Naive thymus-derived CD4-positive, alpha-beta T cell (primary cell): ENCODE data around the gene TMEM202. TPM values are rescaled to one million over a fixed set of nuclear protein-coding genes. Genes with fewer than 3 reads are reported as not detected.
"Not testable (repeated sequence)": the region's sequence is repeated elsewhere in the genome, so short reads cannot be mapped to it uniquely, and the experiment has no call there.

ENCODE experiments used
- ATAC-seq: fragments of 150-1000 bp; cut with Tn5 transposase; 2 replicates; pipeline ENCODE4 v1.10.0; 2021; ENCODE audit warnings: mild to moderate bottlenecking, moderate library complexity
- CTCF ChIA-PET: fragments of 350-600 bp; sonication (Branson Sonifier 250); formaldehyde crosslinking; loops from one replicate; lab custom pipeline; 2021; ENCODE audit warnings: antibody characterized with exemption; lab: Charles Lee
- POLR2A ChIA-PET: fragments of 350-600 bp; sonication (Branson Sonifier 250); formaldehyde crosslinking; loops from one replicate; lab custom pipeline; 2021; ENCODE audit warnings: antibody characterized with exemption, inconsistent platforms; lab: Charles Lee
- DNase-seq, 9 donors: peaks; one replicate each; pipeline versions ENCODE4 v3.0.0 to v3.0.0-alpha.2; 2020 to 2022; ENCODE audit warnings: mixed read lengths in 1 of 9
- H3K27ac ChIP-seq: one replicate; pipeline ENCODE4 v1.7.0; 2013; ENCODE audit warnings: mild to moderate bottlenecking, low read depth, low read length, moderate library complexity
- H3K27me3 ChIP-seq, 2 donors: one replicate each; pipeline ENCODE4 v1.7.0; 2013; ENCODE audit warnings: low read length in 2 of 2, mild to moderate bottlenecking in 2 of 2, moderate library complexity in 2 of 2; ENCODE audit not compliant: control insufficient read depth in 2 of 2, insufficient read depth in 2 of 2
- H3K36me3 ChIP-seq, 3 experiments: 1 replicate in 2 of 3; 2 replicates in 1 of 3; pipeline ENCODE4 v1.7.0; 2013; ENCODE audit warnings: low read length in 3 of 3, mild to moderate bottlenecking in 3 of 3, moderate library complexity in 1 of 3; ENCODE audit not compliant: insufficient read depth in 3 of 3, control insufficient read depth in 2 of 3
- H3K4me1 ChIP-seq, 2 donors: one replicate each; pipeline ENCODE4 v1.7.0; 2013; ENCODE audit warnings: low read length in 2 of 2, mild to moderate bottlenecking in 2 of 2, moderate library complexity in 1 of 2; ENCODE audit not compliant: control insufficient read depth in 2 of 2, insufficient read depth in 2 of 2
- H3K4me3 ChIP-seq: 2 replicates; pipeline ENCODE4 v1.7.0; 2013; ENCODE audit warnings: mild to moderate bottlenecking, low read length
- H3K9me3 ChIP-seq, 3 experiments: 1 replicate in 2 of 3; 2 replicates in 1 of 3; pipeline ENCODE4 v1.7.0; 2013; ENCODE audit warnings: low read length in 3 of 3; ENCODE audit not compliant: control insufficient read depth in 2 of 3
- H3K27ac Mint-ChIP-seq, 9 donors: one replicate each; pipeline ENCODE4 v1.8.0; 2020 to 2022; ENCODE audit warnings: mixed read lengths in 9 of 9, mild to moderate bottlenecking in 8 of 9, moderate library complexity in 5 of 9, inconsistent platforms in 2 of 9
- H3K27me3 Mint-ChIP-seq, 5 donors: one replicate each; pipeline ENCODE4 v1.8.0; 2021 to 2022; ENCODE audit warnings: mixed read lengths in 5 of 5, mild to moderate bottlenecking in 1 of 5
- H3K36me3 Mint-ChIP-seq, 5 donors: one replicate each; pipeline ENCODE4 v1.8.0; 2020 to 2022; ENCODE audit warnings: mixed read lengths in 5 of 5, mild to moderate bottlenecking in 3 of 5, inconsistent platforms in 1 of 5
- H3K4me1 Mint-ChIP-seq, 7 donors: one replicate each; pipeline ENCODE4 v1.8.0; 2020 to 2022; ENCODE audit warnings: mixed read lengths in 7 of 7, mild to moderate bottlenecking in 3 of 7, inconsistent platforms in 1 of 7
- H3K4me3 Mint-ChIP-seq, 10 donors: one replicate each; pipeline ENCODE4 v1.8.0; 2020 to 2022; ENCODE audit warnings: mild to moderate bottlenecking in 10 of 10, mixed read lengths in 10 of 10, moderate library complexity in 6 of 10, inconsistent platforms in 2 of 10
- H3K9me3 Mint-ChIP-seq, 11 donors: one replicate each; pipeline ENCODE4 v1.8.0; 2020 to 2022; ENCODE audit warnings: mixed read lengths in 11 of 11, mild to moderate bottlenecking in 4 of 11, inconsistent platforms in 1 of 11, moderate library complexity in 1 of 11
- intact Hi-C, 2 donors: fragments of 100-400 bp; cut with micrococcal nuclease; formaldehyde crosslinking; loops; one replicate each; pipeline ENCODE4 v1.15.1; 2023
- polyA plus RNA-seq, 2 donors: library from polyadenylated mRNA; unstranded; fragments of 300-500 nt; fragmentation: Illumina TruSeq; gene quantifications; one replicate each; pipeline ENCODE4 v1.2.3, GENCODE V29; 2021
- total RNA-seq, 6 experiments: library from RNA in 5 of 6; stranded (reverse) in 5 of 6; gene quantifications; 1 replicate in 5 of 6; 2 replicates in 1 of 6; pipeline ENCODE4 v1.2.3 and lab custom pipeline; 2021 to 2026

TMEM202 gene
- total and polyA plus RNA-seq, 7 experiments from 2014 or later: not detected

GRCh38 chr15:72406936-72407335 is 8.8 kb downstream of the TMEM202 start:
- Histone ChIP-seq H3K36me3 (no peaks in the 10 kb centered on the region), H3K27me3 (peaks cover 0 to 4% of the 10 kb centered on the region in 2 donors), H3K27ac (no peak overlapping the region), H3K4me3 (no peak overlapping the region), H3K4me1 (no peaks in the 10 kb centered on the region), H3K9me3 (no peaks in the 10 kb centered on the region)
- ChIA-PET POLR2A (no interaction called here), CTCF (interaction anchor here (0.6 kb wide), 1 partner anchor 58 kb away, joined by 5 read pairs; no protein-coding TSS in a partner anchor)
- DNase-seq (no peak), ATAC-seq (no peak)
- H3K4me3 Mint-ChIP-seq: no peak overlapping the region
- peaks cover 0 to 12% (median 5%) of the 10 kb centered on the region in 11 donors for H3K9me3 Mint-ChIP-seq
- H3K36me3 Mint-ChIP-seq: peaks cover 0 to 5% (median 3%) of the 10 kb centered on the region in 5 donors
- no peak overlapping the region for H3K27ac Mint-ChIP-seq
- no peaks in the 10 kb centered on the region for H3K4me1 Mint-ChIP-seq
- intact Hi-C loops: no loop called here
- peaks cover 39 to 48% (median 40%) of the 10 kb centered on the region in 5 donors for H3K27me3 Mint-ChIP-seq

DNA sequence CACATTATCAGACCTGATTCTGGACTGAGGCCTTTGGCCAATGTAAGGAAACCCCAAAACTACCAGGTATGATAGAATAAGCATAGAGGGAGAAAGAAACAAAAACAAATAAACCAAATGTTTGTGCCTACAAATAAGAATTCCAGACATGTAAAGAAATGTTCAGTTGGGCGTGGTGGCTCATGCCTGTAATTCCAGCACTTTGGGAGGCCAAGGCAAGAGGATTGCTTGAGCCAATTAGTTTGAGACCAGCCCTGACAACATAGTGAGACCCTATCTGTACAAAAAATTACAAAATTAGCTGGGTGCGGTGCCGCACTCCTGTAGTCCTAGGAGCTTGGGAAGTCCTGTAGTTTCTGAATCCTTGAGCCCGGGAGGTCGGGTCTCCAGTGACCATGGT is 13.0 kb downstream of the TMEM202 start:
- Mint-ChIP-seq H3K36me3 (peaks cover 0 to 5% (median 0%) of the 10 kb centered on the region in 5 donors), H3K27ac (no peak overlapping the region), H3K9me3 (peaks cover 0 to 17% (median 5%) of the 10 kb centered on the region in 11 donors), H3K4me1 (no peaks in the 10 kb centered on the region), H3K27me3 (peaks cover 18 to 29% (median 26%) of the 10 kb centered on the region in 5 donors), H3K4me3 (no peak overlapping the region)
- Histone ChIP-seq H3K27me3 (peaks cover 0 to 4% of the 10 kb centered on the region in 2 donors), H3K4me1 (no peaks in the 10 kb centered on the region), H3K4me3 (no peak overlapping the region), H3K36me3 (no peaks in the 10 kb centered on the region), H3K9me3 (no peaks in the 10 kb centered on the region), H3K27ac (no peak overlapping the region)
- DNase-seq (no peak), ATAC-seq (no peak)
- ChIA-PET POLR2A (no interaction called here), CTCF (no interaction called here)
- intact Hi-C loops: no loop called here

- DNase-seq (no peak), ATAC-seq (no peak)
- Mint-ChIP-seq H3K4me3 (no peak overlapping the region), H3K4me1 (no peaks in the 10 kb centered on the region), H3K9me3 (peaks cover 0 to 17% (median 5%) of the 10 kb centered on the region in 11 donors), H3K36me3 (peaks cover 0 to 5% (median 0%) of the 10 kb centered on the region in 5 donors), H3K27me3 (peaks cover 17 to 29% (median 23%) of the 10 kb centered on the region in 5 donors), H3K27ac (no peak overlapping the region)
- ChIA-PET POLR2A (no interaction called here), CTCF (no interaction called here)
- Histone ChIP-seq H3K27ac (no peak overlapping the region), H3K4me3 (no peak overlapping the region), H3K4me1 (no peaks in the 10 kb centered on the region), H3K27me3 (peaks cover 0 to 4% of the 10 kb centered on the region in 2 donors), H3K36me3 (no peaks in the 10 kb centered on the region), H3K9me3 (no peaks in the 10 kb centered on the region)
- intact Hi-C loops: no loop called here
These were observed 13.4 kb downstream of the TMEM202 start for GRCh38 chr15:72411544-72411943.

GRCh38 chr15:72413337-72413736 is 15.2 kb downstream of the TMEM202 start:
- H3K36me3 ChIP-seq, H3K4me1 Mint-ChIP-seq, H3K27ac ChIP-seq, H3K27me3 ChIP-seq, CTCF ChIA-PET, intact Hi-C loops, DNase-seq, H3K27ac Mint-ChIP-seq, H3K4me1 ChIP-seq, H3K36me3 Mint-ChIP-seq, POLR2A ChIA-PET, ATAC-seq, H3K4me3 ChIP-seq, H3K4me3 Mint-ChIP-seq, H3K9me3 ChIP-seq: not testable (repeated sequence)
- Mint-ChIP-seq H3K9me3 (peaks cover 0 to 17% (median 5%) of the 10 kb centered on the region in 11 donors), H3K27me3 (peaks cover 10 to 29% (median 16%) of the 10 kb centered on the region in 5 donors)

GRCh38 chr15:72415304-72415703 is 17.2 kb downstream of the TMEM202 start:
- Mint-ChIP-seq H3K36me3 (peaks cover 0 to 5% (median 0%) of the 10 kb centered on the region in 5 donors), H3K27ac (no peak overlapping the region), H3K27me3 (peaks cover 0 to 18% (median 10%) of the 10 kb centered on the region in 5 donors), H3K4me1 (no peaks in the 10 kb centered on the region), H3K9me3 (peaks cover 0 to 17% (median 5%) of the 10 kb centered on the region in 11 donors), H3K4me3 (no peak overlapping the region)
- POLR2A ChIA-PET: no interaction called here
- no peaks in the 10 kb centered on the region for H3K4me1 ChIP-seq
- H3K4me3 ChIP-seq: no peak overlapping the region
- no peak for DNase-seq
- H3K9me3 ChIP-seq: no peaks in the 10 kb centered on the region
- CTCF ChIA-PET: no interaction called here
- intact Hi-C loops: no loop called here
- no peaks in the 10 kb centered on the region for H3K36me3 ChIP-seq
- no peaks in the 10 kb centered on the region for H3K27me3 ChIP-seq
- no peak for ATAC-seq
- no peak overlapping the region for H3K27ac ChIP-seq

DNA sequence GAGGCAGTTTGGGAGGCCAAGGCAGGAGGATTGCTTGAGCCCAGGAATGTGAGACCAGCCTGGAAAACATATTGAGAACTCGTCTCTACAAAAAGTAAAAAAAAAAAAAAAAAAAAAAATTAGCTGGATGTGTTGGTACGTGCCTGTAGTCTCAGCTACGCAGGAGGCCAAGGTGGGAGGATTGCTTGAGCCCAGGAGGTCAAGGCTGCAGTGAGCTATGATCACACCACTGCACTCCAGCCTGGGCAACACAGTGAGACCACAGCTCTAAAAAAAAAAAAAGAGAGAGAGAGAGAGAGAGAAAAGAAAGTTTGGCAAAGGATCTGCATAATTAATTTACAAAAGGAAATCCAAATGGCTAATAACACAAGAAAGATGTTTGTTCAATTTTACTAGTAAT is 21.7 kb downstream of the TMEM202 start:
- H3K36me3 ChIP-seq, H3K27ac Mint-ChIP-seq, H3K4me3 Mint-ChIP-seq, H3K9me3 ChIP-seq, POLR2A ChIA-PET, intact Hi-C loops, H3K36me3 Mint-ChIP-seq, CTCF ChIA-PET, H3K9me3 Mint-ChIP-seq, ATAC-seq, H3K27me3 ChIP-seq, DNase-seq, H3K4me1 Mint-ChIP-seq, H3K4me3 ChIP-seq, H3K4me1 ChIP-seq, H3K27ac ChIP-seq: not testable (repeated sequence)
- peaks cover 0 to 17% (median 0%) of the 10 kb centered on the region in 5 donors for H3K27me3 Mint-ChIP-seq

GRCh38 chr15:72420576-72420975 is 22.5 kb downstream of the TMEM202 start:
- peaks cover 0 to 2% (median 0%) of the 10 kb centered on the region in 7 donors for H3K4me1 Mint-ChIP-seq
- H3K4me3 ChIP-seq: no peak overlapping the region
- POLR2A ChIA-PET: no interaction called here
- H3K27me3 ChIP-seq: no peaks in the 10 kb centered on the region
- H3K9me3 Mint-ChIP-seq: peaks cover 3 to 13% (median 7%) of the 10 kb centered on the region in 11 donors
- no peak overlapping the region for H3K4me3 Mint-ChIP-seq
- H3K36me3 ChIP-seq: no peaks in the 10 kb centered on the region
- intact Hi-C loops: no loop called here
- peaks cover 0 to 4% (median 1%) of the 10 kb centered on the region in 5 donors for H3K36me3 Mint-ChIP-seq
- DNase-seq: no peak
- no peaks in the 10 kb centered on the region for H3K4me1 ChIP-seq
- peak; percentile 42 for ATAC-seq
- H3K27me3 Mint-ChIP-seq: peaks cover 0 to 15% (median 0%) of the 10 kb centered on the region in 5 donors
- no peak overlapping the region for H3K27ac Mint-ChIP-seq
- H3K27ac ChIP-seq: no peak overlapping the region
- CTCF ChIA-PET: no interaction called here
- no peaks in the 10 kb centered on the region for H3K9me3 ChIP-seq
